Activated naive CD4-positive, alpha-beta T cell treated with anti-CD3 and anti-CD28 coated beads, Interleukin-2, amount 10 ng/mL, durations not matched to agents 7 days and 5 days (primary cell): ENCODE results near the gene PARP16.

Experiments
- CTCF ChIA-PET: fragments of 350-600 bp; sonication (Branson Sonifier 250); formaldehyde crosslinking; loops from one replicate; lab custom pipeline; 2021; ENCODE audit warnings: antibody characterized with exemption; lab: Charles Lee
- DNase-seq: peaks from one replicate; pipeline ENCODE4 v3.0.0-alpha.2; 2020
- H3K27ac Mint-ChIP-seq: one replicate; pipeline ENCODE4 v1.8.0; 2021; ENCODE audit warnings: mild to moderate bottlenecking, moderate library complexity, mixed read lengths
- H3K27me3 Mint-ChIP-seq: one replicate; pipeline ENCODE4 v1.8.0; 2021; ENCODE audit warnings: mild to moderate bottlenecking, mixed read lengths
- H3K36me3 Mint-ChIP-seq: one replicate; pipeline ENCODE4 v1.8.0; 2021; ENCODE audit warnings: mixed read lengths
- H3K4me1 Mint-ChIP-seq: one replicate; pipeline ENCODE4 v1.8.0; 2021; ENCODE audit warnings: mixed read lengths
- H3K4me3 Mint-ChIP-seq: one replicate; pipeline ENCODE4 v1.8.0; 2021; ENCODE audit warnings: mild to moderate bottlenecking, moderate library complexity, mixed read lengths
- H3K9me3 Mint-ChIP-seq: one replicate; pipeline ENCODE4 v1.8.0; 2021; ENCODE audit warnings: mixed read lengths

The PARP16 gene

DNA sequence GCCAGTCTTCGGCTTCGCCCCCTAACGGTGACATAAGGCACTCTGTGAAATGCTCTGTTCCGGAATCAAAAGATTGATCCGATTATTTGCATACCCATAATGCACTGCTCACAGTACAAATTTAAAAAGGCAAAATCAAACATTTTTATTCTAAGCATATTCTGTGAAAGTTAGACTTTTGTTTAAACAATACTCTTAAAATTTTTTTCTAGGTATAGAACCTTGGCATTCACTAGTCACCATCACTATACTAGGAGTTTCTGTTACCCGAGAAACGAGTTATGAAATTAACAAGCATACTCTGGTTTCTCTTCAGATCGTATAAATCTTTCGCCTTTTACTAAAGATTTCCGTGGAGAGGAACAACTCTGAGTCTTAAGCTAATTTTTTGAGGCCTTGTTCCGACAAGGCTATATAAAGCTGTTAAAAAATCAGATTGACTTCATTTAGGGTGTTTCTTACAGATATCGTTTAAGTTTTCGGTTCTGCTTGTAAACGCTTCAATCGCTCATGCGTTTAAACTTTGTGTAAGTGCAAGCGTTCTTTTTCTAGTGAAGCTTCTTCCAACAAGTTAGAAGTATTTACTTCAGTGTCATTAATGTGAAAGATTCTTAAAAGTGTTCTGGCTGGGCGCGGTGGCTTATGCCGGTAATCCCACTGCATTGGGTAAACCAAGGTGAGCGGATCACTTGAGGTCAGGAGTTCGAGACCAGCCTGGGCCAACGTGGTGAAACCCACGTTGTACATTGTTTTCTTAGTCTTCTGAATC is 17.9 kb upstream of the PARP16 start, which contains the start of gene RNU5B-1:
RNU5B-1 (plus strand) TSS at position 297 of the 769 bp plus-strand sequence.
- Mint-ChIP-seq H3K4me3 (peak within 1 kb of the TSS; percentile 87), H3K4me1 (peaks cover 30% of the 10 kb centered on the region), H3K27me3 (peaks cover 7% of the 10 kb centered on the region), H3K36me3 (no peaks in the 10 kb centered on the region), H3K27ac (peak within 1 kb of the TSS; percentile 98), H3K9me3 (peaks cover 2% of the 10 kb centered on the region)
- DNase-seq: peak; percentile 86
- CTCF ChIA-PET: interaction anchor here (1.0 kb wide), 1 partner anchor 18 kb away, joined by 8 read pairs; the partner anchor contains the start of gene PARP16

- peaks cover 30% of the 10 kb centered on the region for H3K4me1 Mint-ChIP-seq
- peaks cover 2% of the 10 kb centered on the region for H3K9me3 Mint-ChIP-seq
- H3K27me3 Mint-ChIP-seq: peaks cover 7% of the 10 kb centered on the region
- DNase-seq: peak; percentile 34
- no peaks in the 10 kb centered on the region for H3K36me3 Mint-ChIP-seq
- CTCF ChIA-PET: no interaction called here
- peak overlapping the region; percentile 87 for H3K4me3 Mint-ChIP-seq
- H3K27ac Mint-ChIP-seq: peak overlapping the region; percentile 98
Observed at GRCh38 chr15:65303687-65304380, 17.2 kb upstream of the PARP16 start.

DNA sequence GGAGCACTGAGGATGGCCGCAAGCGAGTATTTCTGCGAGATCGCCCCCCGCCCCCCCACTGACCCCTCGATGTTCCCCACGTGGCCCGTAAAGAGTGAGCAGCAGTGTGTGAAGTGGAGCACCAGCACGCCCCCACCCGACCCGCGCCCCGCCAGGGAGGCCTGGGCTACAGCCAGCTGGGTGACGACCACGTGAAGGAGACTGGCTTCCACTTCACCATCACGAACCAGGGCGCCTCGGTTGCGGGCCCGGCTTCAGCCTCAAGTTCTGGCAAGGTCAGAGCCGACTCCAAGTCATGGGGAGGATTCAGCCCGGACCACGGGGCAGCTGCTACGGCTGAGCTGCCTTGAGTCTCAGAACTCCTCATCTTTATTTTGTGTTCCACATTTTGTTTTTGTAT is 15.4 kb upstream of the PARP16 start:
- Mint-ChIP-seq H3K36me3 (no peaks in the 10 kb centered on the region), H3K27me3 (no peaks in the 10 kb centered on the region), H3K9me3 (peaks cover 2% of the 10 kb centered on the region), H3K4me3 (no peak overlapping the region), H3K4me1 (peaks cover 43% of the 10 kb centered on the region), H3K27ac (no peak overlapping the region)
- CTCF ChIA-PET: no interaction called here
- DNase-seq: no peak

DNA sequence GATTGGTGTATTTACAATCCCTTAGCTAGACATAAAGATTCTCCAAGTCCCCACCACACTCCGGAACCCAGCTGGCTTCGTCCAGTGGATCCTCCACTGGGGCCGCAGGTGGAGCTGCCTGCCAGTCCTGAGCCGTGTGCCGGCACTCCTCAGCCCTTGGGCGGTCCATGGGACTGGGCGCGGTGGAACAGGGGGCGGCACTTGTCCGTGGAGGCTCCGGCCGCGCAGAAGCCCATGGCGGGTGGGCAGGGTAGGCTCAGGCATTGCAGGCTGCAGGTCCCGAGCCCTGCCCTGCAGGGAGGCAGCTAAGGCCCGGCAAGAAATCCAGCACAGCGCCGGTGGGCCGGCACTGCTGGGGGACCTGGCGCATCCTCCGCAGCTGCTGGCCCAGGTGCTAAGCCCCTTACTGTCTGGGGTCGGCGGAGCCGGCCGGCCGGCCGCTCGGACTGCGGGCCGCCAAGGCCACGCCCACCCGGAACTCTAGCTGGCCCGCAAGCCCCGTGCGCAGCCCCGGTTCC is 14.3 kb upstream of the PARP16 start:
- CTCF ChIA-PET: interaction anchor here (1.0 to 4.6 kb wide), 3 partner anchors 13 to 247 kb away, joined by 3 to 31 read pairs (median 6); no protein-coding TSS in a partner anchor
- peak overlapping the region; percentile 92 for H3K27ac Mint-ChIP-seq

GRCh38 chr15:65298731-65299130 is 12.0 kb upstream of the PARP16 start:
- Mint-ChIP-seq H3K27ac (peak overlapping the region; percentile 79), H3K27me3 (no peaks in the 10 kb centered on the region), H3K9me3 (peaks cover 2% of the 10 kb centered on the region), H3K4me1 (peaks cover 37% of the 10 kb centered on the region), H3K4me3 (peak overlapping the region; percentile 73), H3K36me3 (no peaks in the 10 kb centered on the region)
- no peak for DNase-seq
- CTCF ChIA-PET: interaction anchor here (1.0 to 4.6 kb wide), 3 partner anchors 10 to 245 kb away, joined by 3 to 31 read pairs (median 4); partner anchors contain the start of gene CLPX

More for the DNA sequence above, 14.3 kb upstream of the PARP16 start:
- H3K4me1 Mint-ChIP-seq: peaks cover 44% of the 10 kb centered on the region
- H3K9me3 Mint-ChIP-seq: peaks cover 2% of the 10 kb centered on the region
- no peak overlapping the region for H3K4me3 Mint-ChIP-seq
- no peaks in the 10 kb centered on the region for H3K36me3 Mint-ChIP-seq
- DNase-seq: no peak
- no peaks in the 10 kb centered on the region for H3K27me3 Mint-ChIP-seq

GRCh38 chr15:65292938-65293518 is 6.3 kb upstream of the PARP16 start:
- Mint-ChIP-seq H3K27ac (peak overlapping the region; percentile 58), H3K4me3 (no peak overlapping the region)

DNA sequence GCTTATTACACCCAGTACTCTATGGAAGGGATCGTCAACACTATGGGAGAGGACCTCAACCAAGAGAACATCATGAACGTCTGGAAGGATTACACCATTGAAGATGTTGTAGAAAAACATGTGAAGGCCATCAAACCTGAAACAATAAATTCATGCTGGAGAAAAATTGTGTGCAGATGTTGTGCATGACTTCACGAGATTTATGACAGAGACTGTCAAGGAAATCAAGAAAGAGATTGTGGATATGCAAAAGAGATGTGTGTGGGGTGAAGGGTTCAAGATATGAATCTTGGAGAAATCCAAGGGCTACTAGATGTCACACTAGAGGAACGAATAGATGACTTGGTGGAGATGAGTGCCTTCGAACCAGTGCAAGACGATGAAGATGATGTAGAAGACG is 3.5 kb upstream of the PARP16 start:
- H3K27me3 Mint-ChIP-seq: no peaks in the 10 kb centered on the region
- no peak for DNase-seq
- H3K36me3 Mint-ChIP-seq: no peaks in the 10 kb centered on the region
- H3K27ac Mint-ChIP-seq: no peak overlapping the region
- H3K9me3 Mint-ChIP-seq: no peaks in the 10 kb centered on the region
- H3K4me3 Mint-ChIP-seq: no peak overlapping the region
- H3K4me1 Mint-ChIP-seq: peaks cover 44% of the 10 kb centered on the region
- CTCF ChIA-PET: interaction anchor here (1.0 kb wide), 2 partner anchors 156 to 256 kb away, joined by 3 read pairs; partner anchors contain the start of gene PDCD7

More at GRCh38 chr15:65292938-65293518, 6.3 kb upstream of the PARP16 start:
- Mint-ChIP-seq H3K27me3 (no peaks in the 10 kb centered on the region), H3K9me3 (no peaks in the 10 kb centered on the region), H3K36me3 (no peaks in the 10 kb centered on the region), H3K4me1 (peaks cover 43% of the 10 kb centered on the region)
- no peak for DNase-seq
- CTCF ChIA-PET: no interaction called here

- CTCF ChIA-PET: interaction anchor here (1.0 kb wide), 2 partner anchors 156 to 256 kb away, joined by 3 read pairs; partner anchors contain the start of gene PDCD7
- Mint-ChIP-seq H3K36me3 (no peaks in the 10 kb centered on the region), H3K4me3 (no peak overlapping the region), H3K27me3 (no peaks in the 10 kb centered on the region), H3K27ac (no peak overlapping the region), H3K9me3 (no peaks in the 10 kb centered on the region), H3K4me1 (peaks cover 41% of the 10 kb centered on the region)
- DNase-seq: no peak
Observed at GRCh38 chr15:65289261-65289854, 2.7 kb upstream of the PARP16 start.

GRCh38 chr15:65287520-65287855 is 805 bp upstream of the PARP16 start:
- CTCF ChIA-PET: interaction anchor here (1.6 to 1.7 kb wide), 2 partner anchors 13 to 17 kb away, joined by 6 to 8 read pairs; partner anchors contain the start of gene RNU5B-1
- Mint-ChIP-seq H3K9me3 (no peaks in the 10 kb centered on the region), H3K4me1 (peaks cover 42% of the 10 kb centered on the region), H3K27ac (peak overlapping the region; percentile 91), H3K36me3 (peaks cover 8% of the 10 kb centered on the region), H3K4me3 (peak overlapping the region; percentile 86), H3K27me3 (no peaks in the 10 kb centered on the region)
- no peak for DNase-seq

- H3K4me3 Mint-ChIP-seq: peak overlapping the region; percentile 86
- peak overlapping the region; percentile 85 for H3K27ac Mint-ChIP-seq
- H3K9me3 Mint-ChIP-seq: no peaks in the 10 kb centered on the region
- CTCF ChIA-PET: interaction anchor here (0.6 to 1.6 kb wide), 7 partner anchors 11 to 157 kb away, joined by 3 to 8 read pairs (median 3); partner anchors contain the start of gene RNU5B-1
- no peak for DNase-seq
- peaks cover 12% of the 10 kb centered on the region for H3K36me3 Mint-ChIP-seq
- H3K4me1 Mint-ChIP-seq: peaks cover 40% of the 10 kb centered on the region
- H3K27me3 Mint-ChIP-seq: no peaks in the 10 kb centered on the region
Observed at GRCh38 chr15:65286069-65286703, 497 bp downstream of the PARP16 start.

GRCh38 chr15:65285291-65286068 is 1.2 kb downstream of the PARP16 start:
- CTCF ChIA-PET: interaction anchor here (0.6 to 1.4 kb wide), 6 partner anchors 12 to 156 kb away, joined by 3 to 4 read pairs (median 3); no protein-coding TSS in a partner anchor
- peak overlapping the region; percentile 86 for H3K4me3 Mint-ChIP-seq

DNA sequence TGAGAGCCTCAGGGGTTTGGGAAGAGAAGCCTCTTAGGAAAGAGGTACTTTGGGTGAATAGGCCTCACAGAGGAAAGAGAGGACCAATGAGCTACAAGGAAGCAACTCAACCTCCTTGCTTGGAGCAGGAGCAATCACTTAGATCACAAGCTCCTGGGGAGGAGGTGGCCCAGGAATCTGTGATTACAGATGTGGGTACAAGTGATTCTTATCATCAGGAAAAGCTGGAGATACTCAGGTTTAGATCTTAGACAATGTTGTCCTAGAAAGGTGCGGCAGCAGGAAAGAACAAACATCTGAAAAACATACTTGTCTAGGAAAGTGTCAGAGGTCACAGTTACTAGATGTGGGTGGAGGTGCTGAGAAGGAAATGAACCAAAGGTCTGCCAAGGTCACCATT is 8.2 kb downstream of the PARP16 start:
- Mint-ChIP-seq H3K4me3 (no peak overlapping the region), H3K36me3 (peaks cover 16% of the 10 kb centered on the region), H3K27me3 (no peaks in the 10 kb centered on the region), H3K27ac (no peak overlapping the region), H3K4me1 (peaks cover 33% of the 10 kb centered on the region), H3K9me3 (no peaks in the 10 kb centered on the region)
- CTCF ChIA-PET: interaction anchor here (0.6 to 1.4 kb wide), 3 partner anchors 8 to 245 kb away, joined by 3 read pairs; no protein-coding TSS in a partner anchor
- no peak for DNase-seq

More at GRCh38 chr15:65285291-65286068, 1.2 kb downstream of the PARP16 start:
- Mint-ChIP-seq H3K36me3 (peaks cover 12% of the 10 kb centered on the region), H3K4me1 (peaks cover 40% of the 10 kb centered on the region), H3K27me3 (no peaks in the 10 kb centered on the region), H3K9me3 (no peaks in the 10 kb centered on the region), H3K27ac (peak overlapping the region; percentile 85)
- DNase-seq: no peak
